Sigmoid colon (tissue), 7 donors: ENCODE results near the gene DAPP1. TPM values are rescaled to one million over a fixed set of nuclear protein-coding genes. Genes with fewer than 3 reads are reported as not detected.

ENCODE experiments used
- DNase-seq: peaks from one replicate; pipeline ENCODE4 v3.0.0-alpha.2; 2019
- H3K27ac ChIP-seq, 4 donors: fragments of 200-600 bp; sonication (generic); one replicate each; pipeline ENCODE4 v1.5.1; 2016 to 2019; ENCODE audit warnings: mild to moderate bottlenecking in 1 of 4
- H3K27me3 ChIP-seq, 3 donors: fragments of 200-600 bp; sonication (generic); one replicate each; pipeline ENCODE4 v1.5.1; 2019; ENCODE audit warnings: mild to moderate bottlenecking in 1 of 3
- H3K36me3 ChIP-seq, 4 donors: fragments of 200-600 bp; sonication (generic); one replicate each; pipeline ENCODE4 v1.5.1; 2016 to 2019
- H3K4me1 ChIP-seq, 4 donors: fragments of 200-600 bp; sonication (generic); one replicate each; pipeline ENCODE4 v1.5.1; 2017 to 2019
- H3K4me3 ChIP-seq, 4 donors: fragments of 200-600 bp; sonication (generic); one replicate each; pipeline ENCODE4 v1.5.1; 2017 to 2019; ENCODE audit warnings: mild to moderate bottlenecking in 2 of 4, moderate library complexity in 1 of 4
- H3K9me3 ChIP-seq, 4 donors: fragments of 200-600 bp in 3 of 4; sonication (generic) in 3 of 4; one replicate each; pipeline versions ENCODE4 v1.5.1 to v1.6.1; 2013 to 2019
- EP300 ChIP-seq, 4 donors: sonication (generic); formaldehyde crosslinking; IDR thresholded peaks; one replicate each; pipeline ENCODE4 v1.6.1; 2017; ENCODE audit warnings: antibody characterized with exemption in 4 of 4
- POLR2A ChIP-seq, 2 donors: fragments of 450-650 bp; IDR thresholded peaks; one replicate each; pipeline ENCODE4 v1.6.1; 2016; ENCODE audit warnings: antibody characterized with exemption in 2 of 2, mild to moderate bottlenecking in 2 of 2, moderate library complexity in 2 of 2
- POLR2AphosphoS5 ChIP-seq, 4 donors: sonication (generic); formaldehyde crosslinking; IDR thresholded peaks; one replicate each; pipeline ENCODE4 v1.6.1; 2017; ENCODE audit warnings: antibody characterized with exemption in 4 of 4
- WGBS, 2 donors: extraction: QIAGEN DNeasy Blood & Tissue Kit; methylation state at CpG; one replicate each; pipeline ENCODE4 v1.1.7; 2013; 5-methylcytosine and 5-hydroxymethylcytosine counted together
- intact Hi-C: fragments of 100-400 bp; cut with DNase I; formaldehyde crosslinking; loops from one replicate; pipeline ENCODE4 v1.15.1; 2023
- polyA plus RNA-seq, 3 donors: library from polyadenylated mRNA; stranded (reverse); fragments of 200-250 nt; gene quantifications; one replicate each; pipeline ENCODE4 v1.2.3, GENCODE V29; 2013
- total RNA-seq, 4 donors: library from RNA; depleted of rRNA; stranded (reverse); fragments of >200 nt; gene quantifications; one replicate each; pipeline ENCODE4 v1.1.0, GENCODE V29; 2016
- TF ChIP-seq, protein P1 (sequence below), 4 experiments: fragments of 450-650 bp in 3 of 4; fragments of 200-600 bp in 1 of 4; IDR thresholded peaks; one replicate each; pipeline ENCODE4 v1.5.1; 2016 to 2019; ENCODE audit warnings: antibody characterized with exemption in 4 of 4, mild to moderate bottlenecking in 3 of 4, moderate library complexity in 2 of 4
- donor health status: healthy with polysubstance abuse.
- donor health status: Bipolar disorder and iron deficiency.
- donor health status: healthy.

DAPP1 gene
- total and polyA plus RNA-seq, 7 donors: 0.36 to 17.9 (median 1.2) TPM

DNA sequence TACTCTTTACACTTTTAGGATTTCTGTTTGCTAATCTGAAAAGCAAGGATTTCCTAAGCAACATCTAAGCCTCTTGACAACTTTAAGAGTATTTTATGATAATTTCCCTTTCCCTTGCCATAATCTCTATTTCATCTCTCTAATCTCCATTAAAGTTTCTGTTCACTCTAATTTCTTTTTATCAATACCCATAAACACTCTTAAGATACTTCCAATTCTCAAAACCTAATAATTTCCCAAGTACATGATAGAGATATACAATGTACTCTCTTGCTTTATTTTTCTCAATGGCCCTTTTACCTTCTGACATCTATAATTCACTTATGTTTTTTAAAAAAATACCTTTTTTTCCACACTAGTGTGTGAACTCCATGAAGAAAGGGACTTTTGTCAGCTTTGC is 26.8 kb downstream of the DAPP1 start:
- TF ChIP-seq POLR2AphosphoS5 (IDR thresholded peaks at IDR 0.05) (no peak), EP300 (IDR thresholded peaks at IDR 0.05) (no peak), POLR2A (IDR thresholded peaks at IDR 0.05) (no peak)
- TF ChIP-seq, protein P1, sequence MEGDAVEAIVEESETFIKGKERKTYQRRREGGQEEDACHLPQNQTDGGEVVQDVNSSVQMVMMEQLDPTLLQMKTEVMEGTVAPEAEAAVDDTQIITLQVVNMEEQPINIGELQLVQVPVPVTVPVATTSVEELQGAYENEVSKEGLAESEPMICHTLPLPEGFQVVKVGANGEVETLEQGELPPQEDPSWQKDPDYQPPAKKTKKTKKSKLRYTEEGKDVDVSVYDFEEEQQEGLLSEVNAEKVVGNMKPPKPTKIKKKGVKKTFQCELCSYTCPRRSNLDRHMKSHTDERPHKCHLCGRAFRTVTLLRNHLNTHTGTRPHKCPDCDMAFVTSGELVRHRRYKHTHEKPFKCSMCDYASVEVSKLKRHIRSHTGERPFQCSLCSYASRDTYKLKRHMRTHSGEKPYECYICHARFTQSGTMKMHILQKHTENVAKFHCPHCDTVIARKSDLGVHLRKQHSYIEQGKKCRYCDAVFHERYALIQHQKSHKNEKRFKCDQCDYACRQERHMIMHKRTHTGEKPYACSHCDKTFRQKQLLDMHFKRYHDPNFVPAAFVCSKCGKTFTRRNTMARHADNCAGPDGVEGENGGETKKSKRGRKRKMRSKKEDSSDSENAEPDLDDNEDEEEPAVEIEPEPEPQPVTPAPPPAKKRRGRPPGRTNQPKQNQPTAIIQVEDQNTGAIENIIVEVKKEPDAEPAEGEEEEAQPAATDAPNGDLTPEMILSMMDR (IDR thresholded peaks at IDR 0.05): no peak
- no peak for DNase-seq
- peaks cover 0 to 10% (median 7%) of the 10 kb centered on the region in 4 donors for H3K4me1 ChIP-seq

DNA sequence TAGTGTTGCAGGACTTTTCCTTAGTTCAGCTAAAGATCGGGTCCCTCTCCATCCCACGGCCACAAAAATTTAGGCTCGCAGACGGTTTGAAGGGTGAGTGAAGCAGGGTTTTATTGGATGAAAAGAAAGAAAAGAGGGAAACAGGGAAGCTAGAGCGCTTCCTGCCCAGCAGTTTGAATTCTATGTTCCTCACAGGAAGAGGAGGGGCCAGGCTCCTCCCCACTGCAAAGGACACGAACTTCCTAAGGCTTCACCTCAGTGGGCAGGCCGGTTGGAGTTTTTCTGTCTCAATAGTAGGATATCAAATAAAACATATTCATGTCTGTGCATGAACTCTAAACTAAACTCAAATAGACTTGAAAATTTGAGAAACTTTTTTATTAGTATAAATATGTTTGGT is 27.4 kb downstream of the DAPP1 start:
- DNase-seq: no peak
- TF ChIP-seq EP300 (IDR thresholded peaks at IDR 0.05) (no peak), POLR2AphosphoS5 (IDR thresholded peaks at IDR 0.05) (no peak), POLR2A (IDR thresholded peaks at IDR 0.05) (no peak)
- TF ChIP-seq, protein P1 (IDR thresholded peaks at IDR 0.05): no peak

More for the DNA sequence above, 26.8 kb downstream of the DAPP1 start:
- H3K27me3 ChIP-seq: no peaks in the 10 kb centered on the region
- no peaks in the 10 kb centered on the region for H3K9me3 ChIP-seq
- intact Hi-C loops: no loop called here
- H3K27ac ChIP-seq: no peak overlapping the region
- H3K4me3 ChIP-seq: no peak overlapping the region
- no peaks in the 10 kb centered on the region for H3K36me3 ChIP-seq

DNA sequence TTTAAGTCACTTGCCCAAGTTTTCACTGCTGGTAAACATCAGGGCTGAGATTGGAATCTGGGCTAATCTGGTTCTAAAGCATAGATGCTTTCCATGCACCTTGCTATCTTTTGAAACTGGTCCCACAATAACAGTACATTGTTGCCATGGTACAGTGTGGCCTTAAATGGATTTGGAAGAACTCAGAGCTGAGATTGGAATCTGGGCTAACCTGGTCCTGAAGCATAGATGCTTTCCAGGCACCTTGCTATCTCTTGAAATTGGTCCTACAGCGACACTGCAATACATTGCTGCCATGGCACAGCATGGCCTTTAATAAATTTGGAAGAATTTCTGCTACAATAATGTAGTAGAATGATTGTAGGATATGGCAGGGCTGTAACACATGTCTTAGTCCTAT is 28.6 kb downstream of the DAPP1 start:
- WGBS, 2 donors: 96 to 99% methylated on average over 1 of the region's 1 CpG
- H3K4me1 ChIP-seq: peaks cover 0 to 10% (median 7%) of the 10 kb centered on the region in 4 donors
- intact Hi-C loops: no loop called here

More for the DNA sequence above, 27.4 kb downstream of the DAPP1 start:
- intact Hi-C loops: no loop called here
- peaks cover 0 to 10% (median 7%) of the 10 kb centered on the region in 4 donors for H3K4me1 ChIP-seq
- H3K27ac ChIP-seq: no peak overlapping the region
- H3K4me3 ChIP-seq: no peak overlapping the region
- no peaks in the 10 kb centered on the region for H3K27me3 ChIP-seq
- WGBS, 2 donors: 90 to 93% methylated on average over 7 of the region's 7 CpGs
- no peaks in the 10 kb centered on the region for H3K9me3 ChIP-seq
- H3K36me3 ChIP-seq: no peaks in the 10 kb centered on the region

DNA sequence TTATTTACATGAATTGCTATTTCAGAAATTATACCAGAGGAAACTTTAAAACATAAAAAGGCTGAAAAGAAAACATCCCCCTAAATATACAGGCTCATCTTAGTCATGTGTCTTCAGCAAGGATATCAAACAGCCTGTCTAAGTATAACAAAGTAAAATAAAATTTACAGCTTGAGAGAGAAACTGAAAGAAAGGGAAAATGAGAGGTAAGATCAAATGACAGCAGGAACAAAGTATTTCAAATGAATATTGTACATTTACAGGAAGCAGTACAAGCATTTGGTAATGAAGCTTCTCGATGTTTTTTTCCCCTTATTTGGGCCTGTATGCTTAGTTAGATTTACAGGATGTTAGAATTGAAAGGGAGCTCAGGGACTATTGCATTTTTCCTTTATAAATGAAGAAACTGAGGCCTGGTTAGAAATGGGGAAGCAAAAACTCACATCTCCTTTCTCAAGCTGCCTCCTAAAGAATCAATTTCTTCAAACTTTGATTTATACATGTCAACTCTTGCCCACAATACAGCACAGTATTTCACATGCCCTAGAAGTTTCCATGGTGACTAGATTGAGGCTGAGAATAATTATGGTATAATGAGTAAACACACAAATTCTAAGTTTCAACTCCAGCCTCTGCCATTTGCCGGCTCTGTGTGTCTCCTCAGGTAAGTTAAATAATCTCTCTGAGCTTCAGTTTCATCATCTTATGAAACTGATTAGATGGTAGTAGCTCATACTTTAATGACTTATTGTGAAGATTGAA is 29.3 kb downstream of the DAPP1 start:
- Histone ChIP-seq H3K9me3 (no peaks in the 10 kb centered on the region), H3K4me3 (no peak overlapping the region), H3K4me1 (peaks cover 0 to 10% (median 7%) of the 10 kb centered on the region in 4 donors), H3K27me3 (no peaks in the 10 kb centered on the region), H3K27ac (peak overlapping the region in 2 of 4 donors; percentile 38 to 45), H3K36me3 (no peaks in the 10 kb centered on the region)
- intact Hi-C loops: no loop called here
- TF ChIP-seq, protein P1 (IDR thresholded peaks at IDR 0.05): no peak
- TF ChIP-seq EP300 (IDR thresholded peaks at IDR 0.05): no peak
- TF ChIP-seq POLR2A (IDR thresholded peaks at IDR 0.05): no peak
- TF ChIP-seq POLR2AphosphoS5 (IDR thresholded peaks at IDR 0.05): no peak
- DNase-seq: no peak
- 54 to 55% methylated on average over 2 of the region's 2 CpGs for WGBS, 2 donors

More for the DNA sequence above, 28.6 kb downstream of the DAPP1 start:
- no peak for DNase-seq
- Histone ChIP-seq H3K27me3 (no peaks in the 10 kb centered on the region), H3K36me3 (no peaks in the 10 kb centered on the region), H3K4me3 (no peak overlapping the region), H3K9me3 (no peaks in the 10 kb centered on the region), H3K27ac (peak overlapping the region in 2 of 4 donors; percentile 26 to 38)
- TF ChIP-seq EP300 (IDR thresholded peaks at IDR 0.05) (no peak), POLR2AphosphoS5 (IDR thresholded peaks at IDR 0.05) (no peak), POLR2A (IDR thresholded peaks at IDR 0.05) (no peak)
- TF ChIP-seq, protein P1 (IDR thresholded peaks at IDR 0.05): no peak
